ENCODE results near the gene ANP32E.
"Not testable (repeated sequence)": the region's sequence is repeated elsewhere in the genome, so short reads cannot be mapped to it uniquely, and the experiment has no call there.

The ANP32E gene

GRCh38 chr1:150225546-150225945 is 10.4 kb downstream of the ANP32E start:
- TF ChIP-seq CTCF (IDR thresholded peaks at IDR 0.05; ENCODE audit: borderline replicate concordance, insufficient read depth, low read depth, low read length), result no peak
- H3K4me3 ChIP-seq (ENCODE audit: low read depth, low read length), result no peak overlapping the region

- TF ChIP-seq CTCF (IDR thresholded peaks at IDR 0.05; ENCODE audit: borderline replicate concordance, insufficient read depth, low read depth, low read length), result no peak
- no peak overlapping the region for H3K4me3 ChIP-seq (ENCODE audit: low read depth, low read length)
Measured at GRCh38 chr1:150224983-150225382, 10.9 kb downstream of the ANP32E start.

GRCh38 chr1:150221552-150221951 is 14.4 kb downstream of the ANP32E start:
- H3K4me3 ChIP-seq (ENCODE audit: low read depth, low read length), result no peak overlapping the region
- TF ChIP-seq CTCF (IDR thresholded peaks at IDR 0.05; ENCODE audit: borderline replicate concordance, insufficient read depth, low read depth, low read length), result peak; percentile 27; the same call in 1 of the 2 replicates

- not testable (repeated sequence) for H3K4me3 ChIP-seq (ENCODE audit: low read depth, low read length)
Measured at GRCh38 chr1:150215855-150216254, 20.1 kb downstream of the ANP32E start.

GRCh38 chr1:150214099-150214756 is 21.7 kb downstream of the ANP32E start:
- not testable (repeated sequence) for H3K4me3 ChIP-seq (ENCODE audit: low read depth, low read length)

- H3K4me3 ChIP-seq (ENCODE audit: low read depth, low read length), result peak overlapping the region; percentile 43
- TF ChIP-seq CTCF (IDR thresholded peaks at IDR 0.05; ENCODE audit: borderline replicate concordance, insufficient read depth, low read depth, low read length), result no peak
Measured at GRCh38 chr1:150213170-150214098, 22.5 kb downstream of the ANP32E start.

GRCh38 chr1:150212070-150212469 is 23.8 kb downstream of the ANP32E start:
- TF ChIP-seq CTCF (IDR thresholded peaks at IDR 0.05; ENCODE audit: borderline replicate concordance, insufficient read depth, low read depth, low read length), result no peak
- no peak overlapping the region for H3K4me3 ChIP-seq (ENCODE audit: low read depth, low read length)

- TF ChIP-seq CTCF (IDR thresholded peaks at IDR 0.05; ENCODE audit: borderline replicate concordance, insufficient read depth, low read depth, low read length), result no peak
- no peak overlapping the region for H3K4me3 ChIP-seq (ENCODE audit: low read depth, low read length)
Measured at GRCh38 chr1:150210706-150211105, 25.2 kb downstream of the ANP32E start.

All from GM12875 (cell line).